Stimulated activated CD8-positive, alpha-beta memory T cell treated with anti-CD3 and anti-CD28 coated beads, Interleukin-7, amount 100 ng/mL, for 4 hours (primary cell): ENCODE results near the gene FFAR1.

Source experiments
- DNase-seq, 2 donors: peaks; one replicate each; pipeline ENCODE4 v3.0.0-alpha.2; 2020; ENCODE audit warnings: low read depth in 2 of 2

The FFAR1 gene

GRCh38 chr19:35314858-35315470 is 32.7 kb upstream of the FFAR1 start:
- DNase-seq: no peak

DNA sequence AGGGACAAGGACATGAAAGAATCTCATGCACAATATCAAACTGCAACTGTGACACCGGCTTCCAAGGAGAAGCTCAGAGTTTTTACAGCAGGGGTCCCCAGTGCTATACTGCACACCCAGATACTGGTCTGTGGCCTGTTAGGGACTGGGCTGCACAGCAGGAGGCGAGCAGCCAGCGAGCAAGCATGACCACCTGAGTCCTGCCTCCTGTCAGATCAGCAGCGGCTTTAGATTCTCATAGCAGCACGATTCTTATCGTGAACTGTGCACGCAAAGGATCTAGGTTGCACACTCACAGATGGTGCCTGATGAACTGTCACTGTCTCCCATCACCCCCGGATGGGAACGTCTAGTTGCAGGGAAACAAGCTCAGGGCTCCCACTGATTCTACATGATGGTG is 31.8 kb upstream of the FFAR1 start:
- DNase-seq: no peak

GRCh38 chr19:35316560-35316959 is 31.1 kb upstream of the FFAR1 start:
- DNase-seq: no peak

DNA sequence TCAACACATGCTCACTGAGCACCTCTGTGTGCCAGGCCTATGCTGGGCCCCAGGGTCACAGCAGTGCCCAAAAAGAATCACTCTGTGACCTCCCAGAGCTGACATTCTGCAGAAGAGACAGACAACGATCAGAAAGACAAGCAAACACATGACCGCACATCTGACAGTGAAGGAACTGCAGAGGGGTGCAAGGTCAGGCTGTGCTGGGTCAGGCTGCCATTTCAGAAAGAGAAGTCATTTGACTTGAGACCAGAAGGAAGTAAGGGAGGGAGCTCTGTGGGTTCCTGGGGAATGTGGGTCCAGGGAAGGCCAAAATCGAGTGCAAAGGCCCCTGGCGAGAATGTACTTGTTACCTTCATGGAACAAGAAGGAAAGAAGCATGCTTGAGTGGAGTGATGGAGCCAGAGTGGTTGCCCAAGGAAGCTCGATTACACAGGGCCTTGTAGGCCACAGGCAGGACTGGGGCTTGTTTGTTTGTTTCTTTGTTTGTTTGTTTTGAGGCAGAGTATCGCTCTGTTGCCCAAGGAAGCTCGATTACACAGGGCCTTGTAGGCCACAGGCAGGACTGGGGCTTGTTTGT is 30.1 kb upstream of the FFAR1 start:
- DNase-seq: no peak

DNA sequence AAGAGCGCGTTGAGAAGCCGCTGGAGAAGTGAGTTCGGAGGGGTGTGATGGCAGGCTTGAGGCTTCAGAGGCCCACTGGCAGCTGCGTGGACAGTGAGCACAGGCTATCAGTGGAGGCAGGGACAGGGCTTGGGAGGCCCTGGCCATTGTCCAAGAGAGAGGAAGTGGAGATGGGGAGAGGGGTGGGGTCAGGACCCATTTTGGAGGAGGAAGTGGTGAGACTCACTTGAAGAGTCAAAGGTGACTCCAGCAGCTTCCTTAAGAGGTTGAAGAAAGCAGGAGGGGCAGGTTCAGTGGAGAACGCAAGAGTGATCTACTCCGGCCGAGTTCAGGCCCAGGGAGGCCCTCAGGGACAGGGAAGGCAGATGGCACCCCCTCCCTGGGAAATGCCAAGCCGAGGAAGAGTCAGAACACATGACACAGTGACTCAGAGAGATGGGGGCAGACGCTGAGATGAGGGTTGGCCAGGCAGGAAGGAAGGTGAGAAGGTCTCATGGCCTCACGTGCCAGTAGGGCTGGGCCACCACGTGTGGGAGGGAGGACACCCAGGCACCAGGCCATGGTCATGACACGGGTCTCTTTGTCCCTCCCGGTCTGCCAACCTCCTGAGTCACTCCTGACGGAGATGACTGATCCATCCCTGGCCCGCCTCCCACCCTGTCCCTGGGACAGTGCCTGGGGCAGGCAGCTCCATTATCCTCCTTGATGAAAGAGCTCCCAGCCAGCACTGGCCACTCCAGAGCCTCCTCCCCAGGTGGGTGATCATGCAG is 28.8 kb upstream of the FFAR1 start:
- no peak for DNase-seq

DNA sequence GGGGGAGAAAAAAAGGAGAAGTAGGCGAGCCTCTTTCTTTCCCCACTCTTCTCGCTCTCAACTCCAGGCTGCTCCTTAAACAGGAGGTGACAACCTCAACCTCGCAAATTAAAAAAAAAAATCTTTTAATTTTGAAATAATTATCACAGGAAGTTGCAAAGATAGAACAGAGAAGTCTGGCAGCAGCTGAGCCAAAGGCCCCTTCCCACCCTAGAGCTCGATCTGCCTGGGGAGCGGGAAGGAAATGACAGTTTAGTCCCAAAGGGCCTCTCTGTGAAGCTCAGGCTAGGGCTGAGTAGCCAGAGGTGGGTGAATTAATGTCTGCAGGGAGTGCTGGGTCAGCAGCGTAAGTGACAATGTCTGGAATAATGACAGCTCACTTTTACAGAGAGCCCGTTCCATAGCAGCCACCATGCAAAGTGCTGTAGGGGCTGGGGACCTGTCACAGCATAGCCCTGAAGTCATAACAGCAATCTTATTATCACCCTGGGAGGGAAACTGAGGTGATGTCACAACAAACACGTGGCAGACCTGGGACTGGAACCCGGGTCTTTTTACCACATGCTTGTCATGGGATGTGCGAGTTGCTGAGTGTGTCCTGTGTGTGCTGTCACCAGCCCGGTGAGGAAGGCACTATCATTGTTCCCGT is 27.5 kb upstream of the FFAR1 start:
- DNase-seq: no peak

- DNase-seq: no peak
Observed at GRCh38 chr19:35321291-35321690, 26.4 kb upstream of the FFAR1 start.

DNA sequence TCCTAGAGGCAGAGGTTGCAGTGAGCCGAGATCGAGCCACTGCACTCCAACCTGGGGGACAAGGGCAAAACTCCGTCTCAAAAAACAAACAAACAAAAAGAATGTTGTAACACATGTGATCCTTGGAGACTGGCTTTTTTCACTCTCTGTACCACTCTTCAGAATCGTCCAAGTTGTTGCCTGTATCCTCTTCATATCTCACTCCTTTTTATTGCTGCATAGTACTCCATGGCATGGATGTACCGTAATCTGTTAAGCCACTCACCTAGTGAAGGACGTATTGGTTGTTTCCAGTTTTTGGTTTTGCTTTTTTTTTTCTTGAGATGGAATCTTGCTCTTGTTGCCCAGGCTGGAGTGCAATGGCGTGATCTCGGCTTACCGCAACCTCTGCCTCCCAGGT is 25.7 kb upstream of the FFAR1 start:
- no peak for DNase-seq

- DNase-seq: no peak
Observed at GRCh38 chr19:35327642-35328041, 20.1 kb upstream of the FFAR1 start.

DNA sequence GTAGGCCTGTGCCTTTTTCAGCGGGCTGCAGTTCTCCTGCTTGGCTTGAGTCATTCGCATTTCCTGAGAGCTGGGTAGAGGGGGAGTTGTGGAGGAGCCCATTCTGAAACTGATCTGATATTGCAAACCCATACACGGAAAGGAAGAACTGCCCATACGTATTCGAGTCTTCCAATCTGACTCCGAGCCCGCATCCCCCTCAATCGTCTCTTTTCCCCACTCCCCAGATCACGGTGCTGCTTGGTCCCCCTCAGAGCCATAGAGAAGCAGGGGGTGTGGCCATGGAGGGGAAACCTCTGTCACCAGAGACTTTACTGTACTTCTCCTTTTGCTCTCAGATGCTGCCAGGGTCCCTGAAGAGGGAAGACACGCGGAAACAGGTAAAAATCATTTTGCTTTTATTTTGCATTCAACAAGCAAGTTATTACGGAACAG is 18.8 kb upstream of the FFAR1 start, which contains the start of gene CD22:
CD22 (plus strand) TSS at position 337 of the 435 bp plus-strand sequence. CDS start 2,854 bp downstream, outside the sequence.
- DNase-seq: no peak

- DNase-seq: no peak
Observed at GRCh38 chr19:35329323-35329722, 18.4 kb upstream of the FFAR1 start.

- DNase-seq: no peak
Observed at GRCh38 chr19:35330475-35330874, 17.2 kb upstream of the FFAR1 start.

DNA sequence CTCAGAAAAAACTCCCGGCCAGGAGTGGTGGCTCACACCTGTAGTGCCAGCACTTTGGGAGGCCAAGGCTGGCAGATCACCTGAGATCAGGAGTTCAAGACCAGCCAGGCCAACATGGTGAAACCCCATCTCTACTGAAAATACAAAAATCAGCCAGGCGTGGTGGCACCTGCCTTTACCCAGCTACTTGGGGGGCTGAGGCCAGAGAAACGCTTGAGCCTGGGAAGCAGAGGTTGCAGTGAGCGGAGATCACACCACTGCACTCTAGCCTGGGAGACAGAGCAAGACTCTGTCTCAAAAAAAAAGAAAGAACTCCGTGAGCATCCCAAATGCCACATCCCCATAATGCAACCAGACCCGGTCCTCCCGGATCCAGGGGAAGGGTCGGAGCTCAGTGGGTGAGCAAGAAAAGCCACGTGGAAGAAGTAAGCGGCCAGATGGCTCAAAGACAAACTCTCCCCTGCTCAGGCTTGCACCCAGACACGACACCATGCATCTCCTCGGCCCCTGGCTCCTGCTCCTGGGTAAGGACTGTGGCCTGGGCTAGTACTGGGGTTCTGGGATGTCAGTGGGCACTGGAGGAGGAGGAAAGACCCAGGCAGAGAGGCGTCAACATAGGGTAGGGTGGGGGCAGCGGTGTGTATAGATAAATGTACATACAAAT is 16.0 kb upstream of the FFAR1 start:
- DNase-seq: no peak

GRCh38 chr19:35332817-35333216 is 14.9 kb upstream of the FFAR1 start:
- DNase-seq: no peak

- DNase-seq: no peak
Observed at GRCh38 chr19:35334144-35334753, 13.5 kb upstream of the FFAR1 start.

GRCh38 chr19:35336166-35336955 is 11.3 kb upstream of the FFAR1 start:
- no peak for DNase-seq

GRCh38 chr19:35337097-35337983 is 10.4 kb upstream of the FFAR1 start:
- DNase-seq: no peak

DNA sequence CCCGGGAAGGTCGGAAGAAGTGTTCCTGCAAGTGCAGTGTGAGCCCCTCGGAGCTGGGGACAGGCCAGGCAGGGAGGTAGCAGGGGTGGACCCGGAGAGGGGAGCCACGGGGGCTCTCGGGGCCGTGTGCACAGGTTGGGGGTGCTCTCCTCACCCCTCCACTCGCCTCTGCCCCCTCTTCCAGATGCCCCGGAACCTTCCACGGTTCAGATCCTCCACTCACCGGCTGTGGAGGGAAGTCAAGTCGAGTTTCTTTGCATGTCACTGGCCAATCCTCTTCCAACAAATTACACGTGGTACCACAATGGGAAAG is 9.8 kb upstream of the FFAR1 start:
- DNase-seq: no peak

GRCh38 chr19:35340431-35340830 is 7.3 kb upstream of the FFAR1 start:
- DNase-seq: no peak

GRCh38 chr19:35341006-35341405 is 6.7 kb upstream of the FFAR1 start:
- DNase-seq: no peak
